HG03280 (cell line): Measurements from ENCODE around the gene GUK1.

Experiments
- ATAC-seq: cut with Tn5 transposase; IDR thresholded peaks from one replicate; pipeline ENCODE4 v1.9.1; 2021; ENCODE audit warnings: mild to moderate bottlenecking, moderate library complexity; ENCODE audit not compliant: unreplicated experiment

The GUK1 gene

DNA sequence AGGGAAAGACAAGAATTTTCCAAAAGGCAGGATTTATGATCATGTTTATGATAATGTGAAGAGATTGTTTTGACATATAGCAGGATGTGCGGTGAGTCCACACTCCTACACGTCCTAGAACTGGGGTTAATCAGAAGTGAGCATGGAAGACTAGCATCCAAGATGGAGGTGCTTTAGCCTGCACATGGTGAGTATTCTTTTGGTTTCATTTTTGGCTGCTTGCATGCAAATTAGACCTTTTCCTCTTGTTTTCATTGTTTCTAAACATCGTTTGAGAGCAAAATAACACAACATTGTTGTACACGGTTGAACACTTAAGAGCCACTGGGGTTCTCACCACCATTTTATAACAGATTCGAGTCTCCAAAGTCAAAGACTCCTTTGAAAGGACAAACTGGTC is 14.9 kb upstream of the GUK1 start:
- no peak for ATAC-seq

DNA sequence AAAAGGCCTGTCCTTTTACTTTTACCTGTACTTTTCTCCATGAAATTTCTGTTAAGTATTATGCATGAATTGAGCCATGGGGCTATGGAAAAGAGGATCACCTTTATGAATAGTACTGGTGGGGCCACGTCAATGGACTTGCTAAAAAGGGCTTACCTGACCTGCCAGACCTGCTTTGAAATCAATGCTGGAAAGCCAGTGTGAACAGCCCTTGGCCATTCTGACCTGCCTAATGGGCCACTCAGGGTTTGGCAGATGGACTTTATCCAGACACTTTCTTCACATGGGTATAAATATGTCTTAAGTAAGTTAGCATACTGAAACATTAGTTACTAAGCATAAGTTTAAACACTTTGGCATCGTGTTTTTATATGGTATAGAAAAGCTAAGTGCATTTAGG is 8.3 kb upstream of the GUK1 start:
- no peak for ATAC-seq

DNA sequence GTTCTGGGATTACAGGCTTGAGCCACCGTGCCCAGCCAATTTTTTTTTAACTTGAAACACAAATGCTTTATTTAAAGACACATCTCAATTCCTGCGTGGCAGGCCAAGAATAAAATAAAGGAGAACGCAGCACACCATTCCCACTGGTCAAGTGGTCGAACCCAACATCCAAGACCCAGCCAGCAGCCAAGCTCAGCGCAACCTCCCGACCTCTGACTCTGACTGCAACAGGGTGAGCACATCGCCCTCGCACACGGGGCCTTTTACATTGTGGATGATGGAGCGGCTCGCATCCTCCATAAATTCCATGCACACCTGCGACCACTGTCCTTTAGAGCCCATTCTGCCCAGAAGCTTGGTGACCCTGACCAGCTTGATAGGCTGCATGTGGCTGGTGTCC is 5.5 kb upstream of the GUK1 start:
- ATAC-seq = no peak

DNA sequence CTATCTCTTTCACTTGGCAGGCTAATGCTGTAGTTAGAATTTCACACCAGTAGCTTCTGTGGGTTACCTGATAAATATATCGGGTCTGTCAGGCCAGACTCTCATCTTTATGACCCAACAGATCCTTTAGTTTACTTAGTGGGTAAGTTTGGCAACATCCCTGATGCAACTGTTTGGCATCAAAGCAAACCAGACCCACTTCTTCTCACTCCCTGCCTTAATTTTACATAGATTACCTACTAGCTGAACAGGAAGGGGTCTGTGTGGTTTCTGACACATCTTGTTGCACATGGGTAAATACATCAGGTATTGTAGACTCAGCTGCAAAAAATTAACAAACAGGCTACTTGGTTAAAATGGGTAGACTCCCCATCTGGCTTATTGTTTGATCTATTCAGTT is 3.2 kb upstream of the GUK1 start:
- no peak for ATAC-seq

- no peak for ATAC-seq
Observed at GRCh38 chr1:228139406-228139930, 611 bp upstream of the GUK1 start.

- no peak for ATAC-seq
Observed at GRCh38 chr1:228140724-228141225, 696 bp downstream of the GUK1 start.

GRCh38 chr1:228141226-228142044 is 1.4 kb downstream of the GUK1 start:
- ATAC-seq = no peak

DNA sequence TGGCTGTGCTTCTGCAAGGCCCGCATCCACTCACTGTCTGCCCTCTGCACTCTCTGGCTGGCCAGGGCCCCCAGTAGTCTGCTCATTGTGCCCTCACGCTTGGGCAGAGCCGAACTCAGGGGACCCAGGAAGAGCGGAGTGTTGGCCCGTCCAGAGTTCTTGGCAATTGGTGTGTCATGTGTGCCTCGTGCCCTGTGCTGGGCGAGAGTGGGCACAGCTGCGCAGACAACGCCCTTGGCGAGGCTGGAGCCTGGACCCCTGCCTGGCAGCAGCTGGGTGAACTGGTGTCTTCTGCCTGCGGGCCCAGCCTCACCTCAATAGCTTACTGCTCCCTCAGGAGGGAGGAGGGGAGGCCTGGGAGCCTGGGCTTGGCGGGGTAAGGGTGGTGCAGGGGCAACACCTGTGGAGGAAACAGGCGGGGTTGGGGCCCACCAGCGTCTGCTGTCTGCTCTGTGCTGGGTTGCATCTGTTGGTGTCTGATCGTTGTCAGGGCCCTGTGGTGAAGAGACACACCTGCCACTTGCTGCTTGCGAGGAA is 2.1 kb downstream of the GUK1 start:
- no peak for ATAC-seq

DNA sequence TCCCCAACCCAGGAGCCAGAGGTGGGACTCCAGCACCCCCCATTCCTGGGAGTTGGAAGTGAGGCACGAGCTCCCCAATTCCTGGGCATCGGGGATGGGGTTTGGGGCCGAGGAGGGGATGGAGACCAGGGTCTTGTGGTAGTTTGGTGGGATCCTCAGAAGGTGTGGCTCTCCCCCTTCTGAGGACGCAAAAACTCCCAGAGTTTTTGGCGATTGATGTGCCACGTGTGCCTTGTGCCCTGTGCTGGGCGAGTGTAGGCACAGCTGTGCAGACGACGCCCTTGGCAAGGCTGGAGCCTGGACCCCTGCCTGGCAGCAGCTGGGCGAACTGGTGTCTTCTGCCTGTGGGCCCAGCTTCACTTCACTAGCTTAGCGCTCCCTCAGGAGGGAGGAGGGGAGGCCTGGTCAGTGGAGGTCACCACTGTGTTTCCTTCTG is 2.6 kb downstream of the GUK1 start:
- ATAC-seq = no peak

GRCh38 chr1:228143480-228144192 is 3.6 kb downstream of the GUK1 start:
- ATAC-seq = no peak

DNA sequence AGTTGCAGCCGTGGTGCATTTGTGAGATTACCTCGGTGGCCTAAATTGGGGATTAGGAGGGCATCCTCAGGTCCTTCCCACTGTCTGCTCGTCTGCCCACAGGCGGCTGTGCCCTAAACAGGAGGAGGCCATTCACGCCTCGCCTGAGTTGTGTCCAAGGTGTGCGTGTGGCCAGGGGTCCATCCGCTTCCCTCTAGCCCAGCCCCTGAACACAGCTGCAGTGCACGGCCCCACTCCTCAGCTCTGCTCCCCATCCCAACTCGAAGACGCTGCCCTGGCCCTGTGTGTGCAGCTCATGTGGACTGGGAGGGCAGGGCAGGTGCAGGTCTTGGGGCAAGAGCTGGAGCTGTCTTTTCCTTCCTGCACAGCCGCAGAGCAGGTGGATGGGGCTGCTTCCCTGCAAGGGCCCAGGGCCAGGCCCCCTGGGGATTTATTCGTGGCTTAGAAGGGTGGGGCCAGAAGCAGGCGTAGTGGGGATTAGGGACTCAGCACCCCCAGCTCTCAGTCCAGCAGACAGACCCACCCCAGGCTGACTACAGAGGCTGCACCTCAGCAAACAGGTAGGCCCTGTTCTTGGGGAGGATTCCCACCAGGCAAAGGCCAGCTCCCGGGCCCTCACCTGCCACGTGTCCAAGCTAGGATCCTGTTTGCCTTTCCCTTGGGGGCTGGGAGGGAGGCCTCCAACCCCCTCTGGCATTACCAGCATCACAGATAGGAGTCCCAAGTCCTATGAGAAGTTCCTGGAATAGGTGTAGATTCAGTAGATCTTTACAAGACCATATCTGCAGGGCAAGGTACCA is 4.3 kb downstream of the GUK1 start:
- no peak for ATAC-seq

DNA sequence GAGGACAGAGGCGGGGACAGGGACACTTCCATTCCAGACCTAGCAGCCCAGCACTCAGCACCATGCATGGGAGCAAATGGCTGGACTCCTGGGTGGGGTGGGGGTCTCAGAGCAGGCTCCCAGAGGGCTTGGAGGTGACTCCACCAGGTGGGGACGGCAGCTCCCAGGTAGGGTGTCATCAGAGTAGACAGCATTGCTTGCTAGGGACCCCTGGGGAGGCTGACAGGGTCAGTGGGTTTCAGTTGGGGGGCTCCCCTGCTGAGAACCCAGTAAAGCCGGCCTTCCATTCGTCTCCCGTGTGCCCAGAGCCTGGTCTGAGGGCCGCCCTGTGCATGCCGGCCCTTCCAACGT is 4.9 kb downstream of the GUK1 start:
- no peak for ATAC-seq

DNA sequence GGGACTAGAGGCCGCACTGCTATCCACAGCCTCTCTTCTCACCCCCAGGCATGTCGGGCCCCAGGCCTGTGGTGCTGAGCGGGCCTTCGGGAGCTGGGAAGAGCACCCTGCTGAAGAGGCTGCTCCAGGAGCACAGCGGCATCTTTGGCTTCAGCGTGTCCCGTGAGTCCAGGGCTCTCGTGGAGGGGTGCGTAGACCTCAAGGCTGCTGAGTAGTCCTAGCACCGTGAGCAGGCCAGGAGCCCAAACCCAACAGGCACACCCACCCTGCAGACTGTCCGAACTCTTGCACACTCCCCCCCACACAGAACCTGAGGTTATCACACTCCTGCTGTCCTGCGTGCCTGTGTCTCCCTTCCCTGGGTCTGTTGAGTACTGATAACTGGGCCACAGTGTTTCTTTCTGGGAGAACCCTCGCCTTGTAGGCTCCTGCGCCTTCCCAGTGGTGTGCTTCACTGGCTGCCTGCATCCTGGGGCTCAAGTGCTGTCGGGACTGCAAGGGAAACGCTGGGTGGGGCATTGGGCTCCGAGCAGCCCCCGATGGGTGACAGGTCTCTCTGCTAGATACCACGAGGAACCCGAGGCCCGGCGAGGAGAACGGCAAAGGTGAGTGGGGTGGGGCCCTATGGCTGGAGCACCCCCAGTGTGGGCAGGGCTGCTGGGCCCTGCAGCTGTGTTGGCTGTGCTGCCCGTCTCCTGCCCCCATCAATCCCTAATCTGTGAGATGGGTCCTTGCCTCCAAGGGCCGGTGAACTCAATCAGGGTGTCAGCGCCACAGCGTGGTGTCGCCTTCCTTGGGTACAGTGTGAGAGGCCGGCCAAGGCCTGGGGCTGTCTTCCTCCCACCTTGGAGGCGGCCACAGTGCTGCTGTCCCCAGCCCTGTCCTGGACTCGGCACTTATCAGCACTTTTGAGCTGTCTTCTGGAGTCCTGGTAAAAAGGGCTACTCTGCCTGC is 5.7 kb downstream of the GUK1 start:
- ATAC-seq = no peak

DNA sequence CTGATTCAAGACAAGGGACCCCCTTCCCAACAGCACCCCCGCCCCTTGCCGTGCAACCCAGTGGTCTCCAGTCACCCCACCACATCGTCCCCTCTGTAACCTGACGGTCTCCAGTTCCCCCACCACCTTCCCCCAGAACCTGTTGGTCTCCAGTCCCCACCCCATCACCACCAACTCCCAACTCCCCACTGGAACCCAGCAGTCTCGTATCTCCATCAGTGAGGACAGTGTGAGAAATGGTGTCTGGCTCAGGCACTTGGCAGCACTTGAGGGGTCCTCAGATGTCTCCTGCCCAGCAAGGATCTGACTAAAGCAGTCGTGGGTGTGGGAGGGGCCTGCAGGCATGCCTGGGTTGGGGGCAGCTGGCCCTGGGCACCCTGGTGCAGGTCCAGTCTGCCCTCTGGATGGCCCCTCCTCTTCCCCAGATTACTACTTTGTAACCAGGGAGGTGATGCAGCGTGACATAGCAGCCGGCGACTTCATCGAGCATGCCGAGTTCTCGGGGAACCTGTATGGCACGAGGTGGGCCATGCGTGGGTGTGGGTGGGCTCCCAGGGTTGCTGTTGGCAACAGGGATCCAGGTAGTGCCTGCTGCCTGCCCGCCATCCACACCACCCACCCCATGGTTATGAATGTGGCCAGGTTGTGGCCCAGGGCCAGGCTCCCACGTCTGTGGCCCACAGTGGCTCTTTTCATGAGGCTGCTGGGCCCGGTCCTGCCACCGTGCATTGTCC is 6.5 kb downstream of the GUK1 start:
- no peak for ATAC-seq

DNA sequence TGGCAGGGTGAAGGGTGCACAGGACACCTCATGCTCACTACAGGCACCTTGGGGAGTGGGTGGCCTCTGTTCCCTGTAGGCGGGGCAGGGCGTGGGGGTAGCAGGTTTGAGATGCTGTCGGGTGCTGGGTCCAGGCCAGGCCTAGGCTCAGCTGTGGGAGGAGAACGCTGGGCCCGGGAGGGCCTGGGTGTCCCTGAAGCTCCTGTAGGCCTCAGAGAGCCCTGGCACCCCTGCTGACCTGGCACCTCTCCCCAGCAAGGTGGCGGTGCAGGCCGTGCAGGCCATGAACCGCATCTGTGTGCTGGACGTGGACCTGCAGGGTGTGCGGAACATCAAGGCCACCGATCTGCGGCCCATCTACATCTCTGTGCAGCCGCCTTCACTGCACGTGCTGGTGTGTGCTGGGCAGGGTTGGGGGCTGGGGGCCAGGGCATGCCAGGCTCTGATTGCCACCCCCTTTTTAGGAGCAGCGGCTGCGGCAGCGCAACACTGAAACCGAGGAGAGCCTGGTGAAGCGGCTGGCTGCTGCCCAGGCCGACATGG is 7.1 kb downstream of the GUK1 start:
- ATAC-seq = no peak

GRCh38 chr1:228147768-228148167 is 7.7 kb downstream of the GUK1 start:
- no peak for ATAC-seq

GRCh38 chr1:228148196-228148861 is 8.2 kb downstream of the GUK1 start:
- no peak for ATAC-seq

GRCh38 chr1:228148935-228149405 is 8.9 kb downstream of the GUK1 start:
- ATAC-seq = no peak
